ENCODE results near the gene NHLRC3.

- TF ChIP-seq, protein P1, sequence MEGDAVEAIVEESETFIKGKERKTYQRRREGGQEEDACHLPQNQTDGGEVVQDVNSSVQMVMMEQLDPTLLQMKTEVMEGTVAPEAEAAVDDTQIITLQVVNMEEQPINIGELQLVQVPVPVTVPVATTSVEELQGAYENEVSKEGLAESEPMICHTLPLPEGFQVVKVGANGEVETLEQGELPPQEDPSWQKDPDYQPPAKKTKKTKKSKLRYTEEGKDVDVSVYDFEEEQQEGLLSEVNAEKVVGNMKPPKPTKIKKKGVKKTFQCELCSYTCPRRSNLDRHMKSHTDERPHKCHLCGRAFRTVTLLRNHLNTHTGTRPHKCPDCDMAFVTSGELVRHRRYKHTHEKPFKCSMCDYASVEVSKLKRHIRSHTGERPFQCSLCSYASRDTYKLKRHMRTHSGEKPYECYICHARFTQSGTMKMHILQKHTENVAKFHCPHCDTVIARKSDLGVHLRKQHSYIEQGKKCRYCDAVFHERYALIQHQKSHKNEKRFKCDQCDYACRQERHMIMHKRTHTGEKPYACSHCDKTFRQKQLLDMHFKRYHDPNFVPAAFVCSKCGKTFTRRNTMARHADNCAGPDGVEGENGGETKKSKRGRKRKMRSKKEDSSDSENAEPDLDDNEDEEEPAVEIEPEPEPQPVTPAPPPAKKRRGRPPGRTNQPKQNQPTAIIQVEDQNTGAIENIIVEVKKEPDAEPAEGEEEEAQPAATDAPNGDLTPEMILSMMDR (IDR thresholded peaks at IDR 0.05; ENCODE audit: poor library complexity), result peak; percentile 58
- TF ChIP-seq EZH2phosphoT487 (IDR thresholded peaks at IDR 0.05; ENCODE audit: low read depth, severe bottlenecking, unreplicated experiment), result no peak
- TF ChIP-seq EZH2 (IDR thresholded peaks at IDR 0.05; ENCODE audit: borderline replicate concordance), result no peak
These were observed 12.9 kb downstream of the NHLRC3 start for GRCh38 chr13:39051157-39051556.
